HT-29 (cell line): ENCODE measurements around the gene RAB37. TPM values are rescaled to one million over a fixed set of nuclear protein-coding genes. Genes with fewer than 3 reads are reported as not detected.

ENCODE experiments used
- DNase-seq: peaks from one replicate; pipeline ENCODE4 v3.0.0-alpha.2; 2015; ENCODE audit warnings: low spot score
- total RNA-seq: library from RNA; depleted of rRNA; stranded (reverse); fragments of >200 nt; shearing (Covaris generic); gene quantifications from 2 replicates; pipeline ENCODE4 v1.2.3, GENCODE V29; 2014; rRNA removed

Gene RAB37, protein sequence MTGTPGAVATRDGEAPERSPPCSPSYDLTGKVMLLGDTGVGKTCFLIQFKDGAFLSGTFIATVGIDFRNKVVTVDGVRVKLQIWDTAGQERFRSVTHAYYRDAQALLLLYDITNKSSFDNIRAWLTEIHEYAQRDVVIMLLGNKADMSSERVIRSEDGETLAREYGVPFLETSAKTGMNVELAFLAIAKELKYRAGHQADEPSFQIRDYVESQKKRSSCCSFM
- 0.55 and 1.0 TPM in 2 replicates for total RNA-seq

DNA sequence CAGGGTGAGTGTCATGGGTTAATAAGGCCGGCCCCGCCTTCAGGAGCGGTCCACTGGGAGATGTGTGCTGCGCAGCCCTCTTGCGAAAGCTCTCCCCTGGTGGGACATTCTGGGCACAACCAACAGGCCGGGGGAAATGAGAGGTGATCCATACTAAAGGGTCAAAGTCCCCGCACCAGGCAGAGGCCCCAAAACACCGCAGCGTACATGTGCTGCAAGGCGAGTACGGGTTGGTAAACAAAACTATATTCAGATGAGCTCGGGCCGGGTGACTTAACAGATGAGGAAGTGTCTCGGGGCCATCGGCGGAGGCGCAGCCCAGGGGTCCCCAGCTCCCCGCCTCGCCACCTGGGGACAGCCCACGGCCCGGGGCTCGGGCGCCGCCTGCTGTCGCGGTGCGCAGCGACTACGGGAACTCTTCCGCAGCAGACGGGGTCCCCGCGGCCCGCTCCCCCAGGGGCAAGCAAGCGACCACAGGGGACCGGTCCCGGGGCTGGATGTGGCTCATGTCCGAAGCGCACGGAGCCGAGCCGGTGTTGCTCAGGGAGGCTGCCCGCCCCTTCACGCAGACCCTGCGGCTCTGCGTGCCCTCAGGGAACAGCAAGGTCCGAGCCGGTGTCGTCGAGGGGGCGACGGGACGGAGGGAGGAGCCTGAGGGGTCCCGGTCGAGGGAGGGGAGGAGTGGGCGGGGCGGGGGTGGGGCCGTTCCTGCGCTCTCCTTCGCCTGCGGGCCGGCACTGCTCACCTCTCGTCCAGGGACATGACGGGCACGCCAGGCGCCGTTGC is at the start of gene RAB37:
RAB37 (plus strand) TSS at position 744 of the 786 bp plus-strand sequence; CDS start at position 761, 17 bp downstream.
- peak; percentile 50 for DNase-seq

DNA sequence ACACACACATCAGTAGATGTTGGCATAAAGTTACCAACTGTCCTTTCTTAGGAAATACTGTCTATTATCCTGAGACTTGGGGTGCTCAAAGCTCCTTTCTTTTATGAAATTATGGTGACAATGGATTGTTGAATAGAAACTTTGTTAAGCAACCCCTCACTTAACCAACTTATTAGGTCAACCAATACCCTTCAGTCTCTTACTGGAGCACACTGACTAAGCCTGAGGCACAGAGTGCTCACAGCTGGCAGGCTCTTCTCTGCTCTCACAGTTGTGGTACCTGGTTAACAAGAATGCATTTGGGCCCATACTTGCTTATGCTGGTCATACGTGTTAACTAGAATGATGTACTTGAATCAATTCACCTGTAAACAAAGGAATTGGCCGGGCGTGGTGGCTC is 49.2 kb upstream of the RAB37 start:
- no peak for DNase-seq

DNA sequence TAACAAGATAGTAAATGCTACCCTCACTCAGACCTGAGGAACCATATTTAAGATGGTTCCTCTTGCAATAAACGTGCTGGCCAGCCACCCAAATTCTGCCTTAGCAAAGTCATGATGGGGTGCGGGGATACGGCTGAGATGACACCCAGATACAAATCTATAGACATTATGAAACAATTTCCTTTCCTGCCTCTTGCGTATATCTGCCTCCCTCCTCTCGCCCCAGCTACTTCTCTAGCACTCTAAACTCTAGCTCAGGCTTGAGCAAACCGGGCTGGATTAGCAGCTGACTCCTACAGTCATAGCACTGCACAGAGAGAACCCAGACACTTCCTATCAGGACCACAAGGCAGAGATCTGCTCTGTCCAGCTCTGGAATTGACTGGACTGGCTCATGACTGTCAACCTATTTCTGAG is 46.6 kb upstream of the RAB37 start:
- DNase-seq: no peak

DNA sequence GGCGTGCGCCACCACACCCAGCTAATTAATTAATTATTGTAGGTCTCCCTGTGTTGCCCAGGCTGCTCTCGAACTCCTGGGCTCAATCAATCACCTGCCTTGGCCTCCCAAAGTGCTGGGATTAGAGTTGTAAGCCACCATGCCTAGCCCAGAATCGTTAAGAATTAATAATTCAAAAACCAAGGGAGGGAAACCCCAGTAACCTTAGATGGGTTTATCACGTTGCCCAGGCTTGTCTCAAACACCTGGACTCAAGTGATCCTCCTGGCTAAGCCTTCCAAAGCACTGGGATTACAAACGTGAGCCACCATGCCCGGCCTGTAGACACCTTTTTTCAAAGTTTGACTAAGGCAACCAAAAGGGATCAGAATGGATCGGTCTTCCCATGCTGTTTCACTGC is 45.9 kb upstream of the RAB37 start:
- DNase-seq: no peak

DNA sequence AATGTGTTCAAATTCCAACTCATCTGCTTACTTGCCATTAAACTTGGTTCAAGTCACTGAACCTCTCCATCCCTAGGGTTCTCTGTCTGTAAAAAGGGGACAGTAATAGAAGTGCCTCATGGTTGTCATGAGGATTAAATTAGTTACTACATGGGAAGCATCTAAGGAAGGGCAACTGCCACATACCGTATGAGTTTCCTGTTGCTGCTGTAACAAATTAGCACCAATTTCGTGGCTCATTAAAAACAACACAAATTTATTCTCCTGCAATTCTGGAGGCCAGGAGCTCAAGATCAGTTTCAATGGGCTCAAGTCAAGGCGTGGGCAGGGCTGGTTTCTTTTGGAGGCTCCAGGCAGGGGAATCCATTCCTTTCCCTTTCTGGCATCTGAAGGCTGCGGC is 43.0 kb upstream of the RAB37 start:
- no peak for DNase-seq

DNA sequence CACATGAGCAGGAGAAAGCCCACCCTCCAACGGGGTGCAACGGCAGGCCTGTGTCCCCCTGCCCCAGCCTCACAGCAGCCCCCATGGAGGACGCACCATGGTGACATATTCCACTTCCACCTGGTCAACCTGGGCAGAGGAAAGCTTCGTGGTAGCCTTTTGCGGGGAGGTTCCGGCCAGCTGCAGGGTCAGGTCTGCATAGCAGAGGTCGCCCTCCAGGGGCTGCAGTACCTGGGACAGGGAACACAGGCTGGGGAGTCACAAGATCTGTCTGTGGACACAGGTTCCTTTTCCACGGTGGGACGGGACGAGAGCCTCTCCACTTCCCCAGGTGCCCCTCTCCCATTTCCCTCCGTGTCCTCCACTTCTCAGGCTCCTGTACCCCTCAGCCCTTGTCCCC is 41.4 kb upstream of the RAB37 start:
- DNase-seq: no peak

DNA sequence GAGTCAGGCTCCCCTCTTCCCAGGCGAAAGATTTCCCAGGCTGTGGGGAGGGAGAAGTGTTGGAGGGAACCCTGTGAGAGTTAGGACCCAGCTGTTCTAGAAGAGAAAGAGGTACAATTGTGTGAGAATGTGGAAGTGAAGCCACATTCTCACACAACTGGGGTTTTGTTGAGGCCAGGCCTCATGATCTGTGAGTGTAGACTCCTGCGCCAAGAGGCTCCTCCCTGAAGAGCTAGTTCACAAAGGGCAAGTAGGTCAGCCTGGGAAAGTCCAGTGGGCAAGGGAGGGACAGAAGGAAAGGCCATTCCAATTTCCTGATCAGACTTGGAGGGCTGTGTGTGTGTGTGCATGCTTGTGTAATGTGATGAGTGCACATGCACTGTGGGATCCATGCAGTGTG is 39.5 kb upstream of the RAB37 start:
- DNase-seq: no peak

DNA sequence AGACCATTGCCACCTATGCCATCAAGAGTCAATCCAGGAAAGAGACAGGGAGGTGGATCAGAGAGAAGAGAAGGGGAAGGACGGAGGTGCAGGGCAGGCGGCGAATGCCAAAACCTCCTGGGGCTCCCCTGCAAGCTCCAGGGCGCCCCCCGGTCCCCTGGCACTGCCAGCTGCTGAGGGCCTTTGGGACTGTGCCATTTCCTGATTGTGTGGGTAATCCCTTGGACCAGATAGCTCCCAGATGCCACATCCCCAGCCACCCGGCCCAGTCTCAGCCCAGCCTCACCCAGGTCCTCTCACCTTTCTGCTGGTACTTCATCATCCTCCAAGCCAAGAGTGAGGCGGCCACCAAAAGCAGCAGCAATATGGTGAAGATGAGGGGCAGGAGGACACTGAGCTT is 39.0 kb upstream of the RAB37 start:
- no peak for DNase-seq

DNA sequence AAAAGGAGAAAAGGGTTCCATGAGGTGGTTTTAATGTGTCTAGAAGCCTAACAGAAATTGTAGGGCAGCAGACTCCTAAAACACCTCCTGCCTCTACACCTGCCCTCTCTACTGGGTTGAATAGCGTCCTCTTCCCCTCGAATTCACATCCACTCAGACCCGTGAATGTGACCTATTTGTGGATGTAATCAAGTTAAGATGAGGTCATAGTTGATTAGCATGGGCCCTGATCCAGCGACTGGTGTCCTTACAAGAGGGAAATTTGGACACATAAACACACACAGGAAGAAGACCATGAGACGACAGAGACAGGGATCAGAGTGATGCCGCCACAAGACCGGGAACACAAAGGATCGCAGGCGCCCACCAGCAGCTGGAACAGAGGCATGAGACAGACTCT is 37.8 kb upstream of the RAB37 start:
- no peak for DNase-seq

DNA sequence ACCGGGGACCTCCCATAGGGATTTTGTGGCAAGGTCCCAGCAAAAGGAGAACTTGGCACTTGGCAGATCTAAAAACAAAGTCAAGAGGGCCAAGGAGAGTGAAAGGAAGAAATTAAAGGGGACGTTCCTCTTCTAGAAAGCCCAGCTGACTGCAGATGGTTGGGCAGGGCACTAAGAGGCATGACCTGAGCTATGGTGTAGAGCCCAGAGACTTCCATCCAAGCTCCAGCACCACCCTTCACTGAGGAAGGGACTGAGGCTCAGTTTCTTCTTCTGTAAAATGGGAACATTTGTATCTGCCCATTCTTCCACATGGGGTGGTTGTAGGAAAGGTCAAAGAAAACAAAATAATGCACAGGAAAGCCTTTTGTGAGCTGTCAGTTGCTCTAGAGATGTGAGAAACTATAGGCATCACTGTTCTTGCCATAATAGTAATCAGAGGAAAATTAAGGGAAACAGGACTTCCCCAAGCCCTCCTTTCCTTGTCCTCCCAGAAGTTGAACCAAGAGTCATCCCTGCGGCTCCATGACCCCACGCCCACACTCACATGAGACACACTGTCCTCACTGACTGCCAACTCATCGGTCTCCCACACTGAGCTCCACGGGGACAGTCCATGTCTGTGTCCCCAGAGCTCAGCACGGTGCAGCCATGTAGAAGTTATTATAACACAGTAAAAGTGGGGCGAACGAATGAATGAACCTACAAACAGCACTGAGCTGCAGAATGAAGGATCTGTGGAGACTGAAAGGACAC is 34.8 kb upstream of the RAB37 start:
- DNase-seq: no peak

DNA sequence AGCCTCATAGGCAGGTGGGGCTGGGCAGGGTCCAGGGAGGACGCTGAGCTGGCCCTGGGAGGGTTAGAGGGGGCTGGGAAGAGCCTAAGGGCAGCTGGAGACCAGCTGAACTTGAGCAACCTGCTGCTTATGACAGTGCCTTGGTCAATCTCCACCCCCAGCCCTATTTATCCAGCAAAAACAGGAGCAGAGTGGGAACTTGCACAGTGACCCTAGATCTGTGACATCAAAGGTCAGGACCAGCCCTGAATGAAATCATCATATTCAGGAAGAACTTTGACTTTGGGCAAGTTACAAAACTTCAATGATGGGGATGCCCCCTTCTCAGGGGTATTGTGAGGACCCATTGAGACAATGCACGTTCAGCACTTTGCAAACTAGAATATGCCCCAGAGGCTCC is 33.7 kb upstream of the RAB37 start:
- DNase-seq: no peak

DNA sequence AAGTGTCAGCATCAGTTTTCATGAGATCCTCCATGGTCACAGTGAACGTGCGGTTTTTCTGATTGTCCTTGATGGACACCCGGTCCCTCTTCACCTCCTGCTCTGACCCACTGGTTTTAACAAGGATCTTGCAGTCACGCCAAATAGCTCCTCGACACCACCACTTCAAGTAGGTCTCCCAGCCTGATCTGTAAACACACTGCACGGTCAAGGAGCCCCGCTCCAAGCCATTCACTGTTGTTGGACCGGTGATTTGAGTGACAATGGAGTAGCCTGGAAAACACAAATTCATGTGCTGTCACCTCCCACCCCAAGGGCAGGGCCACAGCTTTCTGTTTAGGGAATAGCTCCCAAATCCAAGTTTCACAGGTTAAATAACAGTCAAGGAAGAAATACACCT is 32.5 kb upstream of the RAB37 start:
- DNase-seq: no peak

DNA sequence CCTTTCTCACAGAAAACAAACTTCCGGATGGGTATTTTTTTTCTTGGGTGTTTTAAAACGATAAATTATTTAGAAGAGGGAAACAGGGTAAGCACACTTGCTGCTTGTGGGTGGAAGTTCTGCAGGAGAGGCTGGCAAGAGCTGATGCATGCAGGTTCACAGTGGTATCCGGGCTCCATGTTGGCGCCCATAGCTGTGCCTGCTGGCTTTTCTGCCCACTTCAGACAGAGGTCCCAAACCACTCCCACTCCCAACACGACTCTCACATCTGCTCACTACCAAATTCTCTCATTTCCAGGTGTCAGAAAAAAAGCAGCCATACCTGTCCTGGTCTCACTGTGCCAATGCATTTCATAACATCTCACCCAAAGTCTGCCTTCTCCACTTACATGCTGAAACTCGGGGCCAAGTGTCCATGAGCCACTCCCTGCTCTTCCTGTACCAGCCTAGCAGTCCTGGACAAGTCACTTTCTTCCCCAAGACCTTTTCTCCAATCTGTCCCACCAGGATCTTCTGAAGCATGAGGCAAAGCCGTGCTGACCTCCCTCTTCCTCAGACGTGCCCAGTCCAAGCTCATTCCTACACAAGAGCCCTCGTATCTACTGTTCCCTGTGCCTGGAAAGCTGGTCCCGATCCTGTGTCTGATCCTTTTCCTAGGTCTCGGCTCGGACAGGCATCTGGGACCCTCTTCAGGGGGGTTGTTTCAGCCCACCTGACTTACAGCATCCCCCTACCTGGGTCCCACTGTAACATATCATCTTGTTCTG is 25.8 kb upstream of the RAB37 start:
- DNase-seq: no peak

DNA sequence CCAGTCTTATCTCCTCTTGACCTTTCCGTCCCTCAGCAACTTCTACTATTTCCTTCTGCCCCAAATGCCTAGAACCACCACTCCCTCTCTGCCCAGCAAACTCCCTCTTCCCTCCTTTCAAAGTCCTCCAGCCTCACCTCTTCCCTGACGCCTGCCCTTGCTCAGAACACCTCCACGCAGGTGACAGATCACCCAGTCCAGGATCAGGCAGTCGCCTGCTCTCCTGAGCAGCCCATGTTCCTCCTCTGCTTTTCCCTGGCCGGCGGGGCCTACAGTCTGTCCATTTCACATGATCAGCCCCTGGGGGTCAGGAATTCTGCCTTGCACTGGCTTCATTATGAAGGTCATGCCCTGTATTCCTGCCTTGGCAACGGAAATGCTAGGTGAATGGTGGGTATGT is 24.8 kb upstream of the RAB37 start:
- DNase-seq: no peak

DNA sequence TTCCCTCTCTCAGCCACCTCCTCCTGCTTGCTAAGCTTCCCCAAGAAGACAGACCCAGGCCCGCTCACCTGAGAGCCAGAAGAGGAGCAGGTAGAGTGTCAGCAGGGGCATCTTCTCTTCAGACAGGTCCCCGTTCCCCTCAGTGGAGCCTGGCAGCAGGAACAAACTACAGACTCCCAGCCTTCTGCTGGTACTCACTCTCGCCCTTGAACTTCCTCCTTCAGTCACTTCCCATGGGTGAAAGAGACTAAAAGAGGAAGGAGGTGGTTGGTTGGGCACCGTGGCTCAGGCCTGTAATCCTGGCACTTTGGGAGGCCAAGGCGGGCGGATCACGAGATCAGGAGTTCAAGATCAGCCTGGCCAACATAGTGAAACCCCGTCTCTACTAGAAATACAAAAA is 24.3 kb upstream of the RAB37 start, which contains the start of gene CD300LF:
CD300LF (minus strand) TSS at position 168 of the 400 bp plus-strand sequence; CDS start at position 111, 57 bp downstream.
- no peak for DNase-seq

DNA sequence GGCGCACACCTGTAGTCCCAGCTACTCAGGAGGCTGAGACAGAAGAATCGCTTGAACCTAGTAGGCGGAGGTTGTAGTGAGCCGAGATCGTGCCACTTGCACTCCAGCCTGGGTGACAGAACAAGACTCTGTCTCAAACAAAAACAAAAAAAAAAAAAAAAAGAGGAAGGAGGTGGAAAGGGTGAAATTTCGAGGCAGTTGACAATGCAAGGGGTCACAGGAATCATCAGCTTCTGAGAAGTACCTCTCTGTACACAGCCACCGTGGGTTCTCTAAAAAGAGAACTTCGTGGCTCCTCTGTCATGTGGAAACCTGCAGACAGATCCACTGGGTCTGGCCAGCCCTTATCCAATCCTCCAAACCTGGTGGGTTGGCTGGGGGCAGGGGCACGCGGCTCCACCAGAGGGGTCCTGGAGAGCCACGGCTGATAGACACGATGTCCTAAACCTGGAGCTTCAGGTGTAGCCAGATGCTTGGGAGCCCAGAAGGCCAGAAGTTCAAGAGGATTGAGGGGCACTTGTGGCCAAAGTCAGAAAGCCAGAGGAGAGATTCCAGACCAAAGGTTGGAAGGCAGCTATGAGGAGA is 23.8 kb upstream of the RAB37 start:
- no peak for DNase-seq

DNA sequence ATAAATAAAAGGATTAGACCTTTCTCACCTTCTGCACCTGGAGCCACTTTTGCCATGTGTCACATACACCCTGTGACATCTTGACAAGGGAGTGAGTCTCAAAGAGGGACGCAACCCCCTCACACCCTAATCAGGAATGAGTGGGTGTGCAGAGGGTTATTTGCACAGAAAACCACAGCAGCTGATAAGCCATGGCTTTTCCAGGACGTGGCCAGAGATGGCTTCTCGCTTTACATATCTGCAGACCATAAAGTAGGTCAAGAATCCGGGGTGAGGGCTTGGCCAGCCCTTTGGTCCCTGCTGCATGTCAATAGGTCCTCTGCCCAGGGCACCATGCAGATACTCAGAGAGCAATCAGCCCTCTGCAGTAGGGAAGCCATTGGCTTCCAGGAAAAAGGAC is 21.9 kb upstream of the RAB37 start:
- DNase-seq: peak; percentile 61

DNA sequence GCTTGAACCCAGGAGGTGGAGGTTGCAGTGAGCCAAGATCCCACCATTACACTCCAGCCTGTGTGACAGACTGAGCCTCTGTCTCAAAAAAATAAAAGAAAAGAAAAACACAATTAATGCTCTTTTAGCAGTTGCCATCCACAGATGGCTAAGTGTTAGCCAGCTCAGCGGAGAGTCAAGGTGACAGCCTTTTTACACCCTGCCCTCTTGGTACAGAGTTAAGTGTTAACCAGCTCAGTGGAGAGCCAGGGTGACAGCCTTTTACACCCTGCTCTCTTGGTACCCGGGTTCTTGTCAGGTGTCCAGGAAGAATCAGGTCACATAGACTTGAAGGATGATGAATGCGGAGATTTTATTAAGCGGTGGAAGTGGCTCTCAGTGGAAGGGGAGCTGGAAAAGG is 16.6 kb upstream of the RAB37 start:
- no peak for DNase-seq

DNA sequence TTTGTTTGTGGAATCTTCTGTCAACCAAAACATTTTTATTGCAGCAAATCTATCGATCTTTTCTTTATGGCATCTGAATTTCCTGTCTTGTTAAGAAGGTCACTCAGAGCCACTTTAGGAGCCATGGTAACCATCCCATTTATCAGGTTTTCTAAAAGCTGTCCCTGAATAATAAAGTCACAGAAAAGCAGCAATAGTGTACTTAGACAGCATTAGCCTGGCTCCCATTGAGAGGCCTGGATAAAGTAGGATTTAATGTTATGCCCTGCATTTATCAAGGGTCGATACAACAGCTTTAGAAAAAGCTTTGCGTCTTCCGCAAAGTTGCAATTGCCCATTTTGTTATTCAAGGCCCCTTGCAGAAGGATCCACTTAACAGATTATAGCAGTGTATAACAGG is 14.3 kb upstream of the RAB37 start:
- no peak for DNase-seq

DNA sequence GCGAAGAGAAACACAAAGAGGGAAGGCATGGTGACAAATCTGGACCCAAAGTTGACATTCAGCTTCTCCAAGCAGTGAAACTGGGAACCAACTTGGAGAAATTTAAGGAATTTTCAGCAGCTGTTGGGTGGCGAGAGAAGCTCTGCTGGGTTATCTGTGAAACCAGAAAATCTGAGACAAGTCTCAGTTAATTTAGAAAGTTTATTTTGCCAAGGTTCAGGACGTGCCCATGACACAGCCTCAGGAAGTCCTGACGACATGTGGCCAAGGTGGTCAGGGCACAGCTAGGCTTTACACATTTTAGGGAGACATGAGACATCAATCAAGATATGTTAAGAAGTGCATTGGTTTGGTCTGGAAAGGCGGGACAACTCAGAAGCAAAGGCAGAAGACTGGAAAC is 13.2 kb upstream of the RAB37 start:
- no peak for DNase-seq

DNA sequence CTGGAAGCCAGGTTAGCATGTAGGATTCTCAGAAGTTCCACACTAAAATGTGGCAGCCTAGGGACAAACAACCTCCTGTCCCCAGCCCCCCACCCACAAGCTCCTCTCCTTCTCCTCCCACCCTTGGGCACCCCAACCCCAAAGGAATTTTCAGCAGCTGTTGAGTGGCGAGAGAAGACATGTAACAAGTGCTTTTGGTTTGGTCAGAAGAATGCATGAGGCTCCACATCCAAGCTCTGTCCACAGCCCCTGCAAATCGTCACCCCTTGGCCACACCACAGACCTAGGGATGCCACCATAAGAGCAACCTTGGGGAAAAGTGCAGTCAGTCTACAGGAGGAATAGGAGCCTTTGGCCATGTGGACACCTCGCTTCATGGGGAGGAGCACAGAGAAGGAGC is 11.9 kb upstream of the RAB37 start:
- no peak for DNase-seq
